Activated CD4-positive, alpha-beta T cell treated with anti-CD3 and anti-CD28 coated beads, Interleukin-2, Interleukin-6, amounts not matched to agents 100 ng/mL and 50 ng/mL, durations not matched to agents 16 hours and 8 hours (primary cell): ENCODE results near the gene CDK8.

Experiments
- DNase-seq: peaks from one replicate; pipeline ENCODE4 v3.0.0-alpha.2; 2020

Gene CDK8

DNA sequence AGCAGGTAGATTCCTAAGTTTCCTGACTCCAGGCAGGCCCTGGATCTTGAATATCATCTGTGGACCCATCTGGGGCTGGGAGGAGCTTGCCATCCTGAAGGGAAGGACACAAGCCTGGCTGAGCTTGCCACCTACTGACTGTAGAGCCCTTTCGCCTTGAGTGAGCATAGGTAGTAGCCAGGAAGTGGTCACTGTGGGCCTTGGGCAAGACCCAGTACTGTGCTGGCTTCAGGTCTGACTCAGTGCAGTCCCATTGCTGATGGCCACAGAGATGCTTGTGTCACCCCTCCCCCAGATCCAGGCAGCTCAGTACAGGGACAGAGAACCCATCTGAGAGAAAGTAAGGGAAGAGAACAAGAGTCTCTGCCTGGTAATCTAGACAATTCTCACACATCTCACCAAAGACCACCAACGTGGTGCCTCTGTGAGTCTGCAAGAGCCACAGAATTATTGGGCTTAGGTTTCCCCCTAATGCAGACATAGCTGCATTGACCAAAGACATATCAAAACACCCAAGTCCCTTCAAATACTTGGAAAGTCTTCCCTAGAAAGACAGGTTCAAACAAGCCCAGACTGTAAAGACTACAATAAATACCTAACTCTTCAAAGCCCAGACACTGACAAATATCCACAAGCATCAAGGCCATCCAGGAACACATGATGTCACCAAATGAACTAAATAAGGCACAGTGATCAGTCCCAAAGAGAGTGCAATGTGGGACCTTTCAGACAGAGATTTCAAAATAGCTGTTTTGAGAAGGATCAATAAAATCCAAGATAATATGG, 195.3 kb downstream of the CDK8 start:
- DNase-seq, result no peak
